Activated naive CD8-positive, alpha-beta T cell treated with anti-CD3 and anti-CD28 coated beads for 36 hours (primary cell): ENCODE measurements around the gene ENTPD1. TPM values are rescaled to one million over a fixed set of nuclear protein-coding genes. Genes with fewer than 3 reads are reported as not detected.
"Not testable (repeated sequence)": the region's sequence is repeated elsewhere in the genome, so short reads cannot be mapped to it uniquely, and the experiment has no call there.

Source experiments
- DNase-seq: peaks from one replicate; pipeline ENCODE4 v3.0.0; 2021
- H3K27ac Mint-ChIP-seq: one replicate; pipeline ENCODE4 v1.8.0; 2022; ENCODE audit warnings: mild to moderate bottlenecking, moderate library complexity, mixed read lengths
- H3K27me3 Mint-ChIP-seq: one replicate; pipeline ENCODE4 v1.8.0; 2022; ENCODE audit warnings: mild to moderate bottlenecking, mixed read lengths
- H3K36me3 Mint-ChIP-seq: one replicate; pipeline ENCODE4 v1.8.0; 2021; ENCODE audit warnings: mild to moderate bottlenecking, mixed read lengths
- H3K4me1 Mint-ChIP-seq: one replicate; pipeline ENCODE4 v1.8.0; 2021; ENCODE audit warnings: mixed read lengths
- H3K4me3 Mint-ChIP-seq: one replicate; pipeline ENCODE4 v1.8.0; 2022; ENCODE audit warnings: mild to moderate bottlenecking, moderate library complexity, mixed read lengths
- H3K9me3 Mint-ChIP-seq: one replicate; pipeline ENCODE4 v1.8.0; 2022; ENCODE audit warnings: mixed read lengths
- total RNA-seq, 2 experiments: library from RNA; stranded (reverse); gene quantifications; one replicate each; pipeline ENCODE4 v1.2.3, GENCODE V29; 2021

ENTPD1 gene
- total RNA-seq, 2 experiments from 2014 or later = 0.64 to 0.99 TPM

DNA sequence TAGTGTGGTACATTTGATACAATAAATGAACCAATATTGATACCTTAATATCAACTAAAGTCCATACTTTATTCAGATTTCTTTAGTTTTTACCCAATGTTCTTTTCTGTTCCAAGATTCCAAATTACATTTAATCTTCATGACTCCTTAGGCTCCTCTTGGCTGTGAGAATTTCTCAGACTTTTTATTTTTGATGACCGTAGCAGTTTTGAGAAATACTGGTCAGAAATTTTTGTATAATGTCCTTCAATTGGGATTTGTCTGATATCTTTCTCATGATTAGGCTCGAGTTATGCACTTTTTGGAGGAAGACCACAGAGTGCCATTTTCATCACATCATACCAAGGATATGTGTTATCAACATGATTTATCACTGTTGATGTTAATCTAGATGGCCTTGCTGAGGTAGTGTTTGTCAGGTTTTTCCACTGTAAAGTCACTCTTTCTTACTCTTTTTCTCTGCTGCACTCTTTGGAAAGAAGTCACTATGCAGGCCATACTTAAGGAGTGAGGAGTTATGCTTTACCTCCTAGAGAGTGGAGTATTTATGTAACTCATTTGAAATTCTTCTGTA, 12.9 kb upstream of the ENTPD1 start:
- Mint-ChIP-seq H3K27ac (no peak overlapping the region), H3K27me3 (peaks cover 1% of the 10 kb centered on the region)
- DNase-seq = no peak

DNA sequence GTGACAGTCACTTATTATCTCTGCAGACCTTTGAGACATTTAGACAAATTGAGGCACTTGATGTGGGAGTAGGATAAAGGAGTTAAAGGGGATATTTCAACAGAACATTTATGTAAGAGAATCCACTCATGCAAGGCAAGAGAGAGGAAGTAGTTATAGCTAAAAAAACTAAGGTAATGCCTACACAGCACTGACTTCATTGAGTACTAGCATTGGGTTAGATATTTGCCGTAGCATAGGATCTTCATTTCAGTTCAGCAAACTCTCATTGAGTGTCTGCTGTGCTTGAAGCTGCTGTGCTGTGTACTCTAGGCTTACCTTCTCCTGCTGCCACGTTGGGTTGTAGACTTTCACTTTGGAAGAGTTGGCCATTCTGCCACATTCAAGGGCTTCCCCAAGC, 10.5 kb upstream of the ENTPD1 start:
- no peaks in the 10 kb centered on the region for H3K4me1 Mint-ChIP-seq
- H3K9me3 Mint-ChIP-seq = peaks cover 2% of the 10 kb centered on the region
- no peaks in the 10 kb centered on the region for H3K36me3 Mint-ChIP-seq
- peaks cover 4% of the 10 kb centered on the region for H3K27me3 Mint-ChIP-seq
- no peak overlapping the region for H3K4me3 Mint-ChIP-seq
- DNase-seq = no peak
- no peak overlapping the region for H3K27ac Mint-ChIP-seq

More for the DNA sequence above, 12.9 kb upstream of the ENTPD1 start:
- Mint-ChIP-seq H3K4me1 (peaks cover 5% of the 10 kb centered on the region), H3K36me3 (no peaks in the 10 kb centered on the region), H3K9me3 (peaks cover 2% of the 10 kb centered on the region), H3K4me3 (no peak overlapping the region)

GRCh38 chr10:95748349-95748748, 7.6 kb upstream of the ENTPD1 start:
- Mint-ChIP-seq H3K4me1 (no peaks in the 10 kb centered on the region), H3K9me3 (peaks cover 2% of the 10 kb centered on the region), H3K27me3 (peaks cover 10% of the 10 kb centered on the region), H3K4me3 (no peak overlapping the region), H3K27ac (no peak overlapping the region), H3K36me3 (no peaks in the 10 kb centered on the region)
- no peak for DNase-seq

DNA sequence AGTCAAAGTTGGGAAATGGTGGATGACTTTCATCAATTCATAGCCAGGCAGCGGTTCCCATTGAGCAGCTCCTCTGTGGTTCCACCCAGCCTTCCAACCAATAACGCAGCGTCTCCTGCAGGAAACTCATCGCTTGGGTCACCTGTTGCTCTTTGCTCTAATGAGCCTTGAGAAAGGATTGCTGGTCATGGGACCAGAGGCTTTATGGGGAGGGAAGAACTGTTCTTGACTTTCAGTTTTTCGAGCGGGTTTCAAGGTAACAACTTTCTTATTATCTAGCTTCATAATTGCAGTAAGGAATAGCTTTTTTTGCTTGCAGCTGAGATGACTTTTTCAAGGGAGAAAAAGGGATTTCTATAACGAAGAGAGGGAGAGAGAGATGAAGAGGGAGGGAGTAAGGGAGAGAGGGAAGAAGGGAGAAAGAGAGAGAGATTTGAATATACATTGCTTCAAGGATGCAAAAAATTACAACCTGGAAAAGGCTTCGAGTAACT, 405 bp upstream of the ENTPD1 start:
- H3K4me3 Mint-ChIP-seq = peak overlapping the region; percentile 47
- H3K4me1 Mint-ChIP-seq = peaks cover 13% of the 10 kb centered on the region
- no peak overlapping the region for H3K27ac Mint-ChIP-seq
- H3K9me3 Mint-ChIP-seq = no peaks in the 10 kb centered on the region
- peaks cover 37% of the 10 kb centered on the region for H3K27me3 Mint-ChIP-seq
- H3K36me3 Mint-ChIP-seq = no peaks in the 10 kb centered on the region
- no peak for DNase-seq

DNA sequence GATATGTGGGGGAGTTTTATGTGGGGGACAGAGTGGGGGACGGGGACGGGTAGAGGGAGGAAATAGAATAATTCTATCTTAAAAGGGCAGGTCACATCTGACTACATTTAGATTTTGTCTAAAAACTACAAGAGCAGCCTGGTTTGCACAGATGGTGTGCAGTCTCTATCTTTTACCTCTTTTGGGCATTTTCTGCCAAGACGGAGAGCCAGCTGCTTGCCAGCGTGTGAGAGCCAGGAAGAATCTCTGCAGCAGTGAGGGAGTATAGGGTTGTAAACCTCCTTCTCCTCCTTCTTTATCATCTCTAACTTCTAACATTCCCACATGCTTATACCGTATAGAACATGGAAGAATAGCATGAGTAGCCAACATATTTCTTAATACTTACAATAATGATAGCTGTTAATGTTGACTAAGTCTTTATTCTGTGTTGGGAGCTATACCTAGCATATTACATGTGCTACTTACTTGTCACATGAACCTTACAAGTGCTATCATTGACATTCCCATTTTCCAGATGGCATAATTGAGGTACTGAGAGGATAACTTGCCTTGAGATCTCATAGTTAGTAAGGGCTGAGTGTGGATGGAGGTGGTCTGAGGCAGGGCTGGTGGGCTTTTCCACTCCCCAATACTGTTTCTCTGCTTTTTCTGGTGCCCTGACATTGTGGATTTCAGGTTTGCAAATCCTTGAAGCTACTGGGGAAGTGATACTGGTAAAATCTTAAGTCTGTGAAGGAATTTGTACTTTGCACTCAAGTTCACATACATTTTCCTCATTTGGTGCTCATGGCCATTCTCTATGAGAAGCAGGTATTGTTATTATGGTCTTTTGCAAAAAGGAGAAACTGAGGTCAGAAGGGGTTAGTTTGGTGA, 1.1 kb downstream of the ENTPD1 start:
- H3K9me3 Mint-ChIP-seq = no peaks in the 10 kb centered on the region
- peak overlapping the region; percentile 6 for H3K4me3 Mint-ChIP-seq
- peaks cover 32% of the 10 kb centered on the region for H3K27me3 Mint-ChIP-seq
- H3K36me3 Mint-ChIP-seq = no peaks in the 10 kb centered on the region
- no peak overlapping the region for H3K27ac Mint-ChIP-seq
- no peak for DNase-seq
- H3K4me1 Mint-ChIP-seq = peaks cover 17% of the 10 kb centered on the region

- Mint-ChIP-seq H3K27ac (peak overlapping the region; percentile 31), H3K27me3 (peaks cover 30% of the 10 kb centered on the region), H3K9me3 (no peaks in the 10 kb centered on the region), H3K4me1 (peaks cover 19% of the 10 kb centered on the region), H3K4me3 (no peak overlapping the region), H3K36me3 (no peaks in the 10 kb centered on the region)
- no peak for DNase-seq
These were observed 2.5 kb downstream of the ENTPD1 start for GRCh38 chr10:95758351-95759025.

DNA sequence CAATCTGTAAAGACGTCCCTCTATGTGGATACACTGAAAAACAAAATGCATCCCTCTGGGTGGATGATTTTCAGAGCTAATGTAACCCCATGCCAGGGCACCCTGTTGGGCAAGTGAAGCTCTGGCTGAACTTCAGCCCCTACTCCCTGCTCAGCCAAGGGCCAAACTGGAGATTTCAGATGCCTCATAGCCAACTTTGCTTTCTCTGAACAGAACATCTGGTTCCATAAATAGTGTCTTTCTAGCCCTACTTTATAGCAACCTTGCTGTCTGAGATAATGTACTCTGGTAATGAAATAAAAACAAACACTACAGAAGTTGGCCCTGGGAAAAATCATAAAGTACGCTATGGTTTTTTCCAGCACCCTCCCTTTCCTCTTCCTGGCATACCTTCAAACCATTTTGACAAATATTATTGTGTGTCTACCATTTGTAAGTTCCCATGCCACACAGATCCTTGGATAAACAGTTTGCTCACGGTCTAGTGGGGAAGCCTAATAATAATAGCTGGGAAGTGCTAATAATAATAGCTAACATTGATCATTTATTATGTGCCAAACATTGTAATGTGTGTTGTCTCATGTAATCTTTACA, 3.4 kb downstream of the ENTPD1 start:
- Mint-ChIP-seq H3K27me3 (peaks cover 24% of the 10 kb centered on the region), H3K4me3 (no peak overlapping the region), H3K36me3 (no peaks in the 10 kb centered on the region), H3K27ac (no peak overlapping the region), H3K9me3 (no peaks in the 10 kb centered on the region), H3K4me1 (peaks cover 19% of the 10 kb centered on the region)
- no peak for DNase-seq

DNA sequence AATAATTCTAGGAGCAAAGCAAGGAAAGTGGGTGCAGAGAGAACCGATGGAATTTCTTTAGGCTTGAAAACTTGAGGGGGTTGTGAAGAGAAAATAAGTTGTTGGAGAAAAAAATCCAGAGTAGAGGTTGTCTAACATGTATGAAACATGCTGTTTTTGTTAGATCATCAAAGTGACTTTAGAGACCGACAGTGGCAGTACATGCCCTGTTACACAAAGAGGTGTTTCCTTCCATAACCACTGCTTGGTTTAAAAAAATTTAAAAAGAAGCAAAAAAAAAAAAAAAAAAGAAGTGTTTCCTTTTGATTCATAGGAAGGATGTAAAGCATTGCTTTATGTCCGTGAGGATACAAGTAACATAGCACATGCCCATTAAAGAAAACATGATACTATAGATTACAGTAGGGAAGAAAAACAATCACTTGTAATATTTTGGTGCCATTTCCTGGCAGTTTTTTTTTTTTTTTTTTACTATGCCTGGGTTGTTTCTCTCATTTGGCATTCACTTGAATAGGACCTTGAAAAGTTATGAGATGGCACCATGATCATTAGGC, 6.1 kb downstream of the ENTPD1 start:
- no peak overlapping the region for H3K27ac Mint-ChIP-seq
- H3K4me3 Mint-ChIP-seq = no peak overlapping the region
- H3K27me3 Mint-ChIP-seq = peaks cover 5% of the 10 kb centered on the region
- H3K36me3 Mint-ChIP-seq = no peaks in the 10 kb centered on the region
- peaks cover 10% of the 10 kb centered on the region for H3K4me1 Mint-ChIP-seq
- no peaks in the 10 kb centered on the region for H3K9me3 Mint-ChIP-seq
- no peak for DNase-seq

GRCh38 chr10:95767884-95768556, 12.1 kb downstream of the ENTPD1 start:
- Mint-ChIP-seq H3K9me3 (no peaks in the 10 kb centered on the region), H3K4me3 (no peak overlapping the region), H3K36me3 (no peaks in the 10 kb centered on the region), H3K4me1 (peaks cover 2% of the 10 kb centered on the region), H3K27ac (peak overlapping the region; percentile 27), H3K27me3 (no peaks in the 10 kb centered on the region)
- no peak for DNase-seq

DNA sequence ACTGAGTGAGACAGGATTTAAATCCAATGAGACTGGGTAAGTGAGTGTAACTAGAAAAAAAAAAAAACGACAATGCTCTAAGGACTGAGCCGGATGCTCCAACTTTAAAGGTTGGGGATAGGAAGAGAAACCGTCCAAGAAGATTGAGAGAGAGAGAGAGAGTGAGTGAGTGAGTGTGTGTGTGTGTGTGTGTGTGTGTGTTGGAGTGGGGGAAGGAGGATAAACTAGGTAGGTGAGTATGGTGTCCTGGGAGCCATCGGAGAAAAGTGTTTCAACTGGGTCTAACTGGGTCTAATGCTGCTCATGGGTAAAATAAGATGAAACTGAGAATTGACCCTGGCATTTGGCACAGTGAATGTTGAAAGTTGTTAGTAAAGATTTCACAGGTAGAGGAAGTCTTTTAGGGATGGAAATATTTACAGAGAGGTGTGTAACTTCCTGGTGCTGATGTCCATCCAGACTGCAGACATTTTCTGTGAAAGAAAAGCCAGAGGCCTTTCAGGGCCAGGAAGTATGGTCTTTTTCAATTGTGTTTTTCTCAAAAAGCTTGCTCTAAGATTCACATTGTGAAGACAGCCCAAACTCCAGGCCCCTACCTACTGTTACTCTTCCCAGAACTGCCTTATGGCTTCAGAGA, 14.2 kb downstream of the ENTPD1 start:
- Mint-ChIP-seq H3K4me3 (no peak overlapping the region), H3K9me3 (no peaks in the 10 kb centered on the region), H3K27ac (no peak overlapping the region), H3K36me3 (no peaks in the 10 kb centered on the region), H3K27me3 (peaks cover under 1% of the 10 kb centered on the region), H3K4me1 (peaks cover 2% of the 10 kb centered on the region)
- no peak for DNase-seq

- H3K27ac Mint-ChIP-seq, H3K4me3 Mint-ChIP-seq, H3K4me1 Mint-ChIP-seq, H3K36me3 Mint-ChIP-seq, H3K9me3 Mint-ChIP-seq, DNase-seq: not testable (repeated sequence)
- peaks cover 17% of the 10 kb centered on the region for H3K27me3 Mint-ChIP-seq
These were observed 17.5 kb downstream of the ENTPD1 start for GRCh38 chr10:95773454-95773853.

DNA sequence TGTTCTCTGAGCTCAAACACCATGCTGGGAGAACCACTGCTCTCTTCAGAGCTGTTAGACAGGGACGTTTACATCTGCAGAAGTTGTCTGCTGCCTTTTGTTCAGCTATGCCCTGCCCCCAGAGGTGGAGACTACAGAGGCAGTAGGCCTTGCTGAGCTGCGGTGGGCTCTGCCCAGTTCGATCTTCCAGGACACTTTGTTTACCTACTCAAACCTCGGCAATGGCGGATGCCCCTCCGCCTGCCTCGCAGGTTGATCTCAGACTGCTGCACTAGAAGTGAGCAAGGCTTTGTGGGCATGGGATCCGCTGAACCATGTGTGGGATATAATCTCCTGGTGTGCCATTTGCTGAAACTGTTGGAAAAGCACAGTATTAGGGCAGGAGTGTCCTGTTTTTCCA, 21.7 kb downstream of the ENTPD1 start:
- H3K36me3 Mint-ChIP-seq, H3K9me3 Mint-ChIP-seq: not testable (repeated sequence)

GRCh38 chr10:95782318-95782717, 26.4 kb downstream of the ENTPD1 start:
- H3K9me3 Mint-ChIP-seq = peaks cover 3% of the 10 kb centered on the region
- no peaks in the 10 kb centered on the region for H3K36me3 Mint-ChIP-seq
- no peak for DNase-seq
- no peak overlapping the region for H3K27ac Mint-ChIP-seq
- no peak overlapping the region for H3K4me3 Mint-ChIP-seq
- H3K4me1 Mint-ChIP-seq = peaks cover 7% of the 10 kb centered on the region
- H3K27me3 Mint-ChIP-seq = peaks cover 32% of the 10 kb centered on the region

More for the DNA sequence above, 21.7 kb downstream of the ENTPD1 start:
- not testable (repeated sequence) for H3K4me3 Mint-ChIP-seq, DNase-seq, H3K27ac Mint-ChIP-seq, H3K4me1 Mint-ChIP-seq
- H3K27me3 Mint-ChIP-seq = peaks cover 36% of the 10 kb centered on the region

DNA sequence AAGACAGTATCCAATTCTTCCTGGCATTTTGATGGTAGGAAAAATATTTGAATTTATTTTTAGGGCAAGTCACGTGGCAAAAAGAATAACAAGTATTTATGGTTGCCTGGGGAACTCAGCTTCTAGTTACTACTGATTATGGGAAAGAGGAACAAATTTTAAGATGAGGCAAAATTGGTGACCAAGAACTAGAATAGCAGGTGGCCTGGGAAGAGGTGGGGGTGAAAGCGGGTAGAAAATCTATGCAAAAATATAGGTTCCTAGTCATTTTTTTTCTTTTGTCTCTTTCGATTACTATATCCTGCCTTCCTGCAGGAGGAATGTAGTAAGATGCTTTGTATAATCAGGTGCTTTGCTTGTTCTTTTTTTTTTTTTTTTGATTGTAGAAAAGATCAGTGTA, 27.8 kb downstream of the ENTPD1 start:
- Mint-ChIP-seq H3K27me3 (peaks cover 29% of the 10 kb centered on the region), H3K9me3 (peaks cover 3% of the 10 kb centered on the region), H3K4me1 (peaks cover 7% of the 10 kb centered on the region), H3K27ac (no peak overlapping the region), H3K36me3 (no peaks in the 10 kb centered on the region), H3K4me3 (no peak overlapping the region)
- no peak for DNase-seq
